Measurements from ENCODE around the gene HSPG2. TPM values are rescaled to one million over a fixed set of nuclear protein-coding genes. Genes with fewer than 3 reads are reported as not detected.

The HSPG2 gene
- total and polyA plus RNA-seq, 2 experiments from 2014 or later, result 62.3 to 193 TPM

DNA sequence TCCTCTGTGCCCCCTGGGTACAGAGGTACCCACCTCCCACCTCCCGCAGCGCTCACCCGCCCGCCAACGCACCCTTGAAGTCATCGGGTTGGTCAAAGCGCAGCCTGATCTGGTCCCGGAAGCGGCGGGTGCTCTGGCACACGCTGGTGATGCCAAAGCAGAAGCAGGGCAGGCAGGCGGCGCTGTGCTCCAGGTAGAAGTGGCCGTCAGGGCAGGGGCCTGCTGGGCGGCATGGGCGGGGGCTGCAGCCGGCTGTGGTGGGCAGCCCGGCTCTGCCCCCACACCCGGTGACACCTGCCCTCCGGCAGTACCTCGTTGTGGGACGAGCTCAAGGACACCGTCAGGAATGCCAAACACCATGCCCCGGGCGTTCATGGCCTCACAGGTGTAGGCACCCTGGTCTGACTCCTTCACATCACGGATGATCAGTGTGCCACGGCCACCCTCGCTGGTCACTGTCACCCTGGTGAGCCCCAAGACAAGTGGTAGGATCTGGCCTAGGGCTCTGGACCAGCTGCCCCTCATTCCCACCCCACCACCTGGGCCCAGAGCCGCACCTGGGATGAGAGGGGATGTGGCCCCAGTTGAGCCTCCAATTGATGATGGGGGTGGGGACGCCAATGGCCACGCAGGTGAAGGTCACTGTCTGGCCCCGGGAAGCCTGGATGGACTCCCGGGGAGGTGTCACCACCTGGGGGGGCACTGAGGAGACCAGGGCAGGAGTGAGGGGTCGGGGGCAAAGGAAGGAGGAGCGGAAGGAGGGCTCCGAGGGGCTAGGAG is 52.5 kb downstream of the HSPG2 start:
- Histone ChIP-seq H3K4me3 (no peak overlapping the region), H3K27me3 (no peaks in the 10 kb centered on the region), H3K4me1 (ENCODE audit: low read depth) (no peaks in the 10 kb centered on the region), H3K27ac (no peak overlapping the region), H3K9me3 (ENCODE audit: low read depth) (no peaks in the 10 kb centered on the region), H3K36me3 (peaks cover 22% of the 10 kb centered on the region)
- TF ChIP-seq, protein P1, sequence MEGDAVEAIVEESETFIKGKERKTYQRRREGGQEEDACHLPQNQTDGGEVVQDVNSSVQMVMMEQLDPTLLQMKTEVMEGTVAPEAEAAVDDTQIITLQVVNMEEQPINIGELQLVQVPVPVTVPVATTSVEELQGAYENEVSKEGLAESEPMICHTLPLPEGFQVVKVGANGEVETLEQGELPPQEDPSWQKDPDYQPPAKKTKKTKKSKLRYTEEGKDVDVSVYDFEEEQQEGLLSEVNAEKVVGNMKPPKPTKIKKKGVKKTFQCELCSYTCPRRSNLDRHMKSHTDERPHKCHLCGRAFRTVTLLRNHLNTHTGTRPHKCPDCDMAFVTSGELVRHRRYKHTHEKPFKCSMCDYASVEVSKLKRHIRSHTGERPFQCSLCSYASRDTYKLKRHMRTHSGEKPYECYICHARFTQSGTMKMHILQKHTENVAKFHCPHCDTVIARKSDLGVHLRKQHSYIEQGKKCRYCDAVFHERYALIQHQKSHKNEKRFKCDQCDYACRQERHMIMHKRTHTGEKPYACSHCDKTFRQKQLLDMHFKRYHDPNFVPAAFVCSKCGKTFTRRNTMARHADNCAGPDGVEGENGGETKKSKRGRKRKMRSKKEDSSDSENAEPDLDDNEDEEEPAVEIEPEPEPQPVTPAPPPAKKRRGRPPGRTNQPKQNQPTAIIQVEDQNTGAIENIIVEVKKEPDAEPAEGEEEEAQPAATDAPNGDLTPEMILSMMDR (IDR thresholded peaks at IDR 0.05; ENCODE audit: low read depth, low read length), result no peak
- no peak for DNase-seq (ENCODE audit: low read depth in 1 of 2, low spot score in 1 of 2)

GRCh38 chr1:21882721-21883415 is 54.2 kb downstream of the HSPG2 start:
- no peaks in the 10 kb centered on the region for H3K4me1 ChIP-seq (ENCODE audit: low read depth)
- H3K27me3 ChIP-seq, result no peaks in the 10 kb centered on the region
- no peaks in the 10 kb centered on the region for H3K9me3 ChIP-seq (ENCODE audit: low read depth)
- no peak for DNase-seq (ENCODE audit: low read depth in 1 of 2, low spot score in 1 of 2)
- no peak overlapping the region for H3K27ac ChIP-seq
- H3K36me3 ChIP-seq, result peaks cover 27% of the 10 kb centered on the region
- TF ChIP-seq, protein P1 (IDR thresholded peaks at IDR 0.05; ENCODE audit: low read depth, low read length), result no peak
- H3K4me3 ChIP-seq, result no peak overlapping the region

DNA sequence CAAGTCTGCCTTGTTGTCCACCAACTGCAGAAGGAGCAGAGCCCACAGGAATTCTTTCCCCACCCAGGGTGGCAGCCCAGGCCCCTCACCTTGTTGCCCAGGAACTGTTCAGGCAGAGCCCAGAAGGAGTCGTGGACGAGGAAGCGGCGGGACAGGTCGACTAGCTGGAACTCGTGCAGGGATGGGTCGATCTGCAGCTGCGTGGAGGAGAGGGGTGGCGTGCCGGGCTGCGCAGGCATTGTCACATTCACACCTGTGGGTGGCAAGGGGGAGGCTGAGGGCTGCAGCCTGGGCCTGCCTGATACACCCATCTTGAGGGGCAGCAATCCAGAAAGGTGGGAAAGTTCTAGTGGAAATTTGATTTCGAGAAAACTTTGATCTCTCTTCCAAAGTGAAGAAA is 55.9 kb downstream of the HSPG2 start:
- no peak for DNase-seq (ENCODE audit: low read depth in 1 of 2, low spot score in 1 of 2)
- TF ChIP-seq, protein P1 (IDR thresholded peaks at IDR 0.05; ENCODE audit: low read depth, low read length), result no peak
- Histone ChIP-seq H3K27me3 (no peaks in the 10 kb centered on the region), H3K27ac (no peak overlapping the region), H3K4me1 (ENCODE audit: low read depth) (no peaks in the 10 kb centered on the region), H3K36me3 (peaks cover 23% of the 10 kb centered on the region), H3K9me3 (ENCODE audit: low read depth) (no peaks in the 10 kb centered on the region), H3K4me3 (no peak overlapping the region)

DNA sequence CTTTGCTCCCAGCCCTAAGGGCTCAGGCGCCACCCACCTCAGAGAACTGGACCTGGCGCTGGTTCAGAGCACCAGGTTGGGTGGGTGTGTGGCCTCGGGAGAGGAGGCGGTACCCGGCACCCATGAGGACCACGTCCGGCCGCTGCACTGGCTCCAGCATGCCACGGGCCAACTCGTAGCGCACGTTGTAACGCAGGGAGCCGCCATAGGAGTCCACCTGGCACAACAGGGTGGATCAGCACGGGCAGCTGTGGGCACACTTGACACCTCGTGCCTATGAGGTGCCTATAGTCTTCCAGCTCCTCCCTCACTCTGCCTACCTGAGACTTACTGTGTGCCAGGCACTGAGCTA is 56.5 kb downstream of the HSPG2 start:
- Histone ChIP-seq H3K27ac (no peak overlapping the region), H3K4me3 (no peak overlapping the region), H3K4me1 (ENCODE audit: low read depth) (no peaks in the 10 kb centered on the region), H3K27me3 (no peaks in the 10 kb centered on the region), H3K9me3 (ENCODE audit: low read depth) (no peaks in the 10 kb centered on the region), H3K36me3 (peaks cover 28% of the 10 kb centered on the region)
- TF ChIP-seq, protein P1 (IDR thresholded peaks at IDR 0.05; ENCODE audit: low read depth, low read length), result no peak
- no peak for DNase-seq (ENCODE audit: low read depth in 1 of 2, low spot score in 1 of 2)

DNA sequence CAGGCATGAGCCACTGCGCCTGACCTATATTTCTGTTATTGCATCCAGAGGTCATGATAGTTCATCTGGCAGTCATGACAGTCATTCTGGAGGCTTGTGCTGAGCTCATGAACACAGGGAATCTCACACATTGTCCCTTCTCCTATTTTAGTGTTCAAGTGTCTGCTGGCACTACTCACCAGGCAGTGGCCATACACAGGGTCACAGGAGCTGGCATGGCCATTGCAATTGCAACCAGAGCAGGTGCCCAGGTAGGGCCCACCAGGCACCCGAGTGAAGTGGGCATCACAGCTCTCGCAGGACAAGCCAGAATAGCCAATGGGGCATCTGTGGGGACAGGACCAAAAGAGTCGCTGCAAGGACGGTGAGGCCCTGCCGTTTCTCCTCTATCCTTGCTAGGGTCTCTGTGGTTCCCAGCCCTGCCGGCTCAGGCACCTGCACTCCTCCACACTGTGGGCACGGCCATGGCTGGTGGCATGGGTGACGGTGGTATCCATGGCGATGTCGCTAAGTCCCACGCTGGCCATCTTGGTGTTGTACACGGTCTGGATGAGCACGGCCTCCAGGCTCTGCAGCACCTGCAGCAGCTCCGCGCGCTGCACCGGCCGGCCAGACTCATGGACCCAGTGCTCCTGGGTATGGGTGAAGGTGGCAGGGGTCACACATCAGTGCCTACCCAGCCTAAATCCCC is 57.0 kb downstream of the HSPG2 start:
- peaks cover 31% of the 10 kb centered on the region for H3K36me3 ChIP-seq
- no peaks in the 10 kb centered on the region for H3K27me3 ChIP-seq
- no peak for DNase-seq (ENCODE audit: low read depth in 1 of 2, low spot score in 1 of 2)
- H3K4me3 ChIP-seq, result no peak overlapping the region
- TF ChIP-seq, protein P1 (IDR thresholded peaks at IDR 0.05; ENCODE audit: low read depth, low read length), result no peak
- no peak overlapping the region for H3K27ac ChIP-seq
- no peaks in the 10 kb centered on the region for H3K9me3 ChIP-seq (ENCODE audit: low read depth)
- H3K4me1 ChIP-seq (ENCODE audit: low read depth), result no peaks in the 10 kb centered on the region

Measured in cardiac muscle cell (in vitro differentiated cells and primary cell).